HepG2 (cell line): ENCODE data around the gene TNNT1. TPM values are rescaled to one million over a fixed set of nuclear protein-coding genes. Genes with fewer than 3 reads are reported as not detected.
A peak's percentile ranks its signal among the peaks of the same experiment; 100 is the strongest.

Experiments used
- CREB1 ChIP-seq, 2 experiments: fragments of 450-650 bp in 1 of 2; IDR thresholded peaks; 2 replicates each; pipeline ENCODE4 v1.6.1; 2016 to 2017; ENCODE audit warnings: control low read depth in 1 of 2, mild to moderate bottlenecking in 1 of 2, missing compliant biosample characterization in 1 of 2, missing genetic modification characterization in 1 of 2
- ELK4 ChIP-seq: sonication (generic); formaldehyde crosslinking; IDR thresholded peaks from 2 replicates; pipeline ENCODE4 v1.9.0; 2021; ENCODE audit warnings: missing genetic modification reagents, borderline replicate concordance
- FOXM1 ChIP-seq: sonication (generic); formaldehyde crosslinking; IDR thresholded peaks from 2 replicates; pipeline ENCODE4 v1.5.0; 2020; ENCODE audit warnings: missing genetic modification reagents
- HMGXB3 ChIP-seq: sonication (generic); formaldehyde crosslinking; IDR thresholded peaks from 2 replicates; pipeline ENCODE4 v1.4.0; 2020; ENCODE audit warnings: missing genetic modification reagents, borderline replicate concordance
- HNRNPL ChIP-seq: fragments of 200-400 bp; formaldehyde crosslinking; IDR thresholded peaks from 2 replicates; pipeline ENCODE4 v1.6.1; 2017; ENCODE audit warnings: mild to moderate bottlenecking, low read depth, low read length
- KAT8 ChIP-seq: IDR thresholded peaks from 2 replicates; pipeline ENCODE4 v1.6.1; 2016; ENCODE audit warnings: missing genetic modification reagents, missing compliant biosample characterization
- MBD4 ChIP-seq: IDR thresholded peaks from 2 replicates; pipeline ENCODE4 v1.6.1; 2012; ENCODE audit warnings: low read length, inconsistent platforms, borderline replicate concordance
- NRL ChIP-seq: sonication (generic); formaldehyde crosslinking; IDR thresholded peaks from 2 replicates; pipeline ENCODE4 v1.5.0; 2020; ENCODE audit warnings: missing genetic modification reagents, mild to moderate bottlenecking, moderate library complexity, borderline replicate concordance
- RCOR2 ChIP-seq: IDR thresholded peaks from 2 replicates; pipeline ENCODE4 v1.6.1; 2016; ENCODE audit warnings: missing biosample characterization, missing genetic modification reagents
- SMC3 ChIP-seq: IDR thresholded peaks from 2 replicates; pipeline ENCODE4 v1.6.1; 2011; ENCODE audit warnings: low read length, improper control_type of control experiment
- SNAPC2 ChIP-seq: sonication (generic); formaldehyde crosslinking; IDR thresholded peaks from 2 replicates; pipeline ENCODE4 v1.8.1; 2022; ENCODE audit warnings: mild to moderate bottlenecking, missing genetic modification reagents
- TBL1XR1 ChIP-seq: fragments of 150-350 bp; IDR thresholded peaks from 2 replicates; pipeline ENCODE4 v1.6.1; 2014; ENCODE audit warnings: borderline replicate concordance, low read length; ENCODE audit not compliant: partially characterized antibody
- TBP ChIP-seq: sonication (generic); formaldehyde crosslinking; IDR thresholded peaks from 2 replicates; pipeline ENCODE4 v1.5.0; 2020; ENCODE audit warnings: missing genetic modification reagents
- TEAD2 ChIP-seq: sonication (generic); formaldehyde crosslinking; IDR thresholded peaks from 2 replicates; pipeline ENCODE4 v1.9.0; 2021; ENCODE audit warnings: missing genetic modification reagents
- U2AF1 ChIP-seq: fragments of 200-400 bp; formaldehyde crosslinking; optimal IDR thresholded peaks from 2 replicates; pipeline ENCODE3; 2017; ENCODE audit warnings: mild to moderate bottlenecking, low read depth, low read length
- ZBTB34 ChIP-seq: sonication (generic); formaldehyde crosslinking; IDR thresholded peaks from 2 replicates; pipeline ENCODE4 v1.8.0; 2022; ENCODE audit warnings: mild to moderate bottlenecking, missing genetic modification reagents
- ZBTB39 ChIP-seq: sonication (generic); formaldehyde crosslinking; IDR thresholded peaks from 2 replicates; pipeline ENCODE4 v1.5.0; 2020; ENCODE audit warnings: missing genetic modification reagents
- ZNF224 ChIP-seq: sonication (generic); formaldehyde crosslinking; IDR thresholded peaks from 2 replicates; pipeline ENCODE4 v1.5.0; 2020; ENCODE audit warnings: mild to moderate bottlenecking, missing genetic modification reagents
- ZNF446 ChIP-seq: sonication (generic); formaldehyde crosslinking; IDR thresholded peaks from 2 replicates; pipeline ENCODE4 v1.5.0; 2020; ENCODE audit warnings: mild to moderate bottlenecking, missing genetic modification reagents
- ZNF468 ChIP-seq: sonication (generic); formaldehyde crosslinking; IDR thresholded peaks from 2 replicates; pipeline ENCODE4 v1.8.0; 2022; ENCODE audit warnings: mild to moderate bottlenecking, moderate library complexity, missing genetic modification reagents
- polyA plus RNA-seq, 8 experiments: library from polyadenylated mRNA; depleted of rRNA in 3 of 8; stranded (reverse) in 7 of 8; unstranded in 1 of 8; fragments of >200 nt; fragmentation: Illumina TruSeq in 4 of 8; extraction: Trizol in 4 of 8; gene quantifications; 2 replicates each; pipeline versions ENCODE4 v1.2.1 to v1.2.3, GENCODE V29; 2011 to 2016; ENCODE audit warnings: low read depth in 4 of 8, missing spikeins in 1 of 8, mixed read lengths in 1 of 8; ENCODE audit not compliant: insufficient read depth in 1 of 8
- total RNA-seq, 5 experiments: library from RNA; depleted of rRNA; stranded (reverse); fragments of >200 nt; fragmentation: Illumina TruSeq; extraction: Trizol; gene quantifications; 2 replicates each; pipeline ENCODE4 v1.2.3, GENCODE V29; 2016; ENCODE audit warnings: low read depth in 1 of 5

The TNNT1 gene
- total and polyA plus RNA-seq, 2 of the 13 experiments (the other 11 are each of a cell fraction or from before 2014, with no cell fraction given): 1.3 to 2.4 TPM

- TF ChIP-seq TBP (CRISPR knock-in tag) (no peak), U2AF1 (no peak), HMGXB3 (CRISPR knock-in tag) (no peak), ZNF446 (CRISPR knock-in tag) (no peak), TBL1XR1 (no peak), NRL (CRISPR knock-in tag) (no peak), ZNF468 (no peak), RCOR2 (CRISPR knock-in tag) (no peak), ZBTB39 (no peak), SMC3 (no peak; the same call in 1 of the 2 replicates), SNAPC2 (no peak), FOXM1 (no peak), ZNF224 (CRISPR knock-in tag) (no peak), ZBTB34 (CRISPR knock-in tag) (no peak), MBD4 (no peak), HNRNPL (no peak), CREB1 (IDR thresholded peaks at IDR 0.05) (peak; percentile 62), CREB1 (CRISPR knock-in tag; IDR thresholded peaks at IDR 0.05) (no peak), ELK4 (no peak), TEAD2 (CRISPR knock-in tag) (no peak), KAT8 (peak; percentile 64)
Measured at GRCh38 chr19:55160128-55160985, 11.4 kb upstream of the TNNT1 start (continued).
